ENCODE data around the gene SARM1.

DNA sequence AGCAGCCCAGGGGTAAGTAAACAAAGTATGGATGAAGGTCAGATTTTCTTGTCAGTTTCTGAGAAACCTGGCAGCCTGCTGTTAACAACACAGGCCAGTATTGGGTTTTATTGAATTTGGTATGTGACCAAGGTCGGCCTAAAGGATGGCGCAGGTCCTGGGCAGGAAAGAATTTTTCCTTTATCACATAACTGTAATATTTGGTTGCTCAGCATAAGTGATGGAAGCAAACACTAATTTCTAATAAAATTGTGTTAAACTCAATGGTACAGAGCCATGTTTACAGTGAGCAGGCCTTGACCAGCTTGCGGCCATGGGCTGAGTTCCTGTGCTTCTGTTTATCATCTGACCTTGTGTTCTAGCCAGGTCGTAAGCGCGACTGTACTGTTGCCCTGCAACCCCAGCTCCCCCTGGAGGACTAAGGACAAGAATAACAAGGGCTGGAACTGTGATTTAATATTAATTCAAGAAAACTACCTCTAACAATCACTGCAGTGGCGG is 24.7 kb upstream of the SARM1 start:
- 0 out of 2 replicates have a peak, but pooled peaks have one; percentile 15 for TF ChIP-seq JUND (IDR thresholded peaks at IDR 0.05)
- no peak for TF ChIP-seq RCOR1 (IDR thresholded peaks at IDR 0.05; ENCODE audit: low read length)
- TF ChIP-seq, protein P1, sequence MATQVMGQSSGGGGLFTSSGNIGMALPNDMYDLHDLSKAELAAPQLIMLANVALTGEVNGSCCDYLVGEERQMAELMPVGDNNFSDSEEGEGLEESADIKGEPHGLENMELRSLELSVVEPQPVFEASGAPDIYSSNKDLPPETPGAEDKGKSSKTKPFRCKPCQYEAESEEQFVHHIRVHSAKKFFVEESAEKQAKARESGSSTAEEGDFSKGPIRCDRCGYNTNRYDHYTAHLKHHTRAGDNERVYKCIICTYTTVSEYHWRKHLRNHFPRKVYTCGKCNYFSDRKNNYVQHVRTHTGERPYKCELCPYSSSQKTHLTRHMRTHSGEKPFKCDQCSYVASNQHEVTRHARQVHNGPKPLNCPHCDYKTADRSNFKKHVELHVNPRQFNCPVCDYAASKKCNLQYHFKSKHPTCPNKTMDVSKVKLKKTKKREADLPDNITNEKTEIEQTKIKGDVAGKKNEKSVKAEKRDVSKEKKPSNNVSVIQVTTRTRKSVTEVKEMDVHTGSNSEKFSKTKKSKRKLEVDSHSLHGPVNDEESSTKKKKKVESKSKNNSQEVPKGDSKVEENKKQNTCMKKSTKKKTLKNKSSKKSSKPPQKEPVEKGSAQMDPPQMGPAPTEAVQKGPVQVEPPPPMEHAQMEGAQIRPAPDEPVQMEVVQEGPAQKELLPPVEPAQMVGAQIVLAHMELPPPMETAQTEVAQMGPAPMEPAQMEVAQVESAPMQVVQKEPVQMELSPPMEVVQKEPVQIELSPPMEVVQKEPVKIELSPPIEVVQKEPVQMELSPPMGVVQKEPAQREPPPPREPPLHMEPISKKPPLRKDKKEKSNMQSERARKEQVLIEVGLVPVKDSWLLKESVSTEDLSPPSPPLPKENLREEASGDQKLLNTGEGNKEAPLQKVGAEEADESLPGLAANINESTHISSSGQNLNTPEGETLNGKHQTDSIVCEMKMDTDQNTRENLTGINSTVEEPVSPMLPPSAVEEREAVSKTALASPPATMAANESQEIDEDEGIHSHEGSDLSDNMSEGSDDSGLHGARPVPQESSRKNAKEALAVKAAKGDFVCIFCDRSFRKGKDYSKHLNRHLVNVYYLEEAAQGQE (IDR thresholded peaks at IDR 0.05; ENCODE audit: low read depth, low read length) = no peak
- no peak for TF ChIP-seq EP300 (IDR thresholded peaks at IDR 0.05; ENCODE audit: borderline replicate concordance in 1 of 2, low read depth in 1 of 2, low read length in 1 of 2)
- no peak for TF ChIP-seq NFIC (IDR thresholded peaks at IDR 0.05; ENCODE audit: borderline replicate concordance)
- TF ChIP-seq, protein P2, sequence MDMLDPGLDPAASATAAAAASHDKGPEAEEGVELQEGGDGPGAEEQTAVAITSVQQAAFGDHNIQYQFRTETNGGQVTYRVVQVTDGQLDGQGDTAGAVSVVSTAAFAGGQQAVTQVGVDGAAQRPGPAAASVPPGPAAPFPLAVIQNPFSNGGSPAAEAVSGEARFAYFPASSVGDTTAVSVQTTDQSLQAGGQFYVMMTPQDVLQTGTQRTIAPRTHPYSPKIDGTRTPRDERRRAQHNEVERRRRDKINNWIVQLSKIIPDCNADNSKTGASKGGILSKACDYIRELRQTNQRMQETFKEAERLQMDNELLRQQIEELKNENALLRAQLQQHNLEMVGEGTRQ (IDR thresholded peaks at IDR 0.05; ENCODE audit: borderline replicate concordance, low read depth, low read length) = no peak
- TF ChIP-seq RAD21 (IDR thresholded peaks at IDR 0.05; ENCODE audit: low read length) = peak; percentile 23; the same call in 1 of the 2 replicates
- TF ChIP-seq POLR2AphosphoS5 (IDR thresholded peaks at IDR 0.05; ENCODE audit: low read depth, low read length) = no peak
- TF ChIP-seq, protein P3, sequence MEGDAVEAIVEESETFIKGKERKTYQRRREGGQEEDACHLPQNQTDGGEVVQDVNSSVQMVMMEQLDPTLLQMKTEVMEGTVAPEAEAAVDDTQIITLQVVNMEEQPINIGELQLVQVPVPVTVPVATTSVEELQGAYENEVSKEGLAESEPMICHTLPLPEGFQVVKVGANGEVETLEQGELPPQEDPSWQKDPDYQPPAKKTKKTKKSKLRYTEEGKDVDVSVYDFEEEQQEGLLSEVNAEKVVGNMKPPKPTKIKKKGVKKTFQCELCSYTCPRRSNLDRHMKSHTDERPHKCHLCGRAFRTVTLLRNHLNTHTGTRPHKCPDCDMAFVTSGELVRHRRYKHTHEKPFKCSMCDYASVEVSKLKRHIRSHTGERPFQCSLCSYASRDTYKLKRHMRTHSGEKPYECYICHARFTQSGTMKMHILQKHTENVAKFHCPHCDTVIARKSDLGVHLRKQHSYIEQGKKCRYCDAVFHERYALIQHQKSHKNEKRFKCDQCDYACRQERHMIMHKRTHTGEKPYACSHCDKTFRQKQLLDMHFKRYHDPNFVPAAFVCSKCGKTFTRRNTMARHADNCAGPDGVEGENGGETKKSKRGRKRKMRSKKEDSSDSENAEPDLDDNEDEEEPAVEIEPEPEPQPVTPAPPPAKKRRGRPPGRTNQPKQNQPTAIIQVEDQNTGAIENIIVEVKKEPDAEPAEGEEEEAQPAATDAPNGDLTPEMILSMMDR (IDR thresholded peaks at IDR 0.05) = peak; percentile 39
- no peak for TF ChIP-seq SIN3A (IDR thresholded peaks at IDR 0.05; ENCODE audit: borderline replicate concordance, low read depth, low read length)
- no peak for TF ChIP-seq TAF1 (IDR thresholded peaks at IDR 0.05; ENCODE audit: borderline replicate concordance, low read depth, low read length)
- TF ChIP-seq, protein P4, sequence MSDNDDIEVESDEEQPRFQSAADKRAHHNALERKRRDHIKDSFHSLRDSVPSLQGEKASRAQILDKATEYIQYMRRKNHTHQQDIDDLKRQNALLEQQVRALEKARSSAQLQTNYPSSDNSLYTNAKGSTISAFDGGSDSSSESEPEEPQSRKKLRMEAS (IDR thresholded peaks at IDR 0.05; ENCODE audit: low read depth) = no peak
